B cell (primary cell): Measurements from ENCODE around the gene RBM38.

Experiments used
- EZH2 ChIP-seq: IDR thresholded peaks from 2 replicates; pipeline ENCODE4 v1.6.1; 2012; ENCODE audit warnings: borderline replicate concordance, low read depth, mild to moderate bottlenecking, moderate library complexity, low read length; ENCODE audit not compliant: insufficient read depth, poor library complexity, severe bottlenecking
- TF ChIP-seq, protein P1 (sequence below): fragments of 200-600 bp; IDR thresholded peaks from one replicate; pipeline ENCODE4 v1.8.0; 2022; ENCODE audit warnings: antibody characterized with exemption, mild to moderate bottlenecking

DNA sequence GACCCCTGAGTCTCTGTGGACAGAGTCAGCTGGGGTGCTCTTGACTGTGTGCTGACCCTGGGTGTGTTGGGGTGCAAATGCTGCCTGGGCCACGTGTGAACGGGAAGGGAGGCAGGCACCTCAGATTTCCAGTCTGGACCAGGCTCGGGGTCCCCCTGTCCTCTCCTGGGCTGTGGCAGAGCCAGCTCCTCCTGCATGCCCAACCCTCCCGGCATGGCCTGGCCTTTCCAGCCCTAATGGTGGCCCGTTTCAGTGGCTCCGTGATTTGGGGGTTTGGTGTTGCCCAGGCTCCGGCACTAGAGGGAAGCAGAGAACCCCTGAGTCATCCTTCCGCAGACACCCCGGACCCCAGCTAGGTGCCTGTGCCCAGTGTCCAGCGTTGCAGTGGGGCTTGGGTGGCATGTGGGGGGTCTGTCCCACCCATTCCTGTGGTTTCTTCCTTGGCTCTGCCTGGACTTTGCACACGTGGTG is 9.1 kb downstream of the RBM38 start:
- TF ChIP-seq, protein P1, sequence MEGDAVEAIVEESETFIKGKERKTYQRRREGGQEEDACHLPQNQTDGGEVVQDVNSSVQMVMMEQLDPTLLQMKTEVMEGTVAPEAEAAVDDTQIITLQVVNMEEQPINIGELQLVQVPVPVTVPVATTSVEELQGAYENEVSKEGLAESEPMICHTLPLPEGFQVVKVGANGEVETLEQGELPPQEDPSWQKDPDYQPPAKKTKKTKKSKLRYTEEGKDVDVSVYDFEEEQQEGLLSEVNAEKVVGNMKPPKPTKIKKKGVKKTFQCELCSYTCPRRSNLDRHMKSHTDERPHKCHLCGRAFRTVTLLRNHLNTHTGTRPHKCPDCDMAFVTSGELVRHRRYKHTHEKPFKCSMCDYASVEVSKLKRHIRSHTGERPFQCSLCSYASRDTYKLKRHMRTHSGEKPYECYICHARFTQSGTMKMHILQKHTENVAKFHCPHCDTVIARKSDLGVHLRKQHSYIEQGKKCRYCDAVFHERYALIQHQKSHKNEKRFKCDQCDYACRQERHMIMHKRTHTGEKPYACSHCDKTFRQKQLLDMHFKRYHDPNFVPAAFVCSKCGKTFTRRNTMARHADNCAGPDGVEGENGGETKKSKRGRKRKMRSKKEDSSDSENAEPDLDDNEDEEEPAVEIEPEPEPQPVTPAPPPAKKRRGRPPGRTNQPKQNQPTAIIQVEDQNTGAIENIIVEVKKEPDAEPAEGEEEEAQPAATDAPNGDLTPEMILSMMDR, result peak; percentile 46
- TF ChIP-seq EZH2, result no peak
